ENCODE data around the gene ANKRD23.

The ANKRD23 gene

GRCh38 chr2:96792772-96793749 lies 50.8 kb downstream of the ANKRD23 start:
- DNase-seq = no peak

DNA sequence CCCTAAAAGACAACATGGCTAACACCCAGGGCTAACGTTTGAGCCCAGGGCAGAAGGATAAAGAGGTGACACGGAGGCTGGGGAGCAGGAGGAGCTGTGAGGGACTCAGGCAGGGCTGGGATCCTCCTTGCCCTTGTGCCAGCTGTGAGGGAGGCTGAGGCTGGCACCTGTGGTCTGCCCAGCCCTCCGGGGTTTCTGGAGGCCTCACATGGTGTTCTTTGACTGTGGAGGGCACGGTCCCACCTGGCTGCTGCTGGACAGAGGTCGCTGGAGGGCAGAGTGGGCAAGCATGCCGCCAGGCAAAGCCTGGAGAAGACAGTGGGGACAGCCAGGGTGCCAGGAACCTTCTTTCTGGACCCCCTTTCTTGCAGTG lies 54.6 kb downstream of the ANKRD23 start:
- no peak for DNase-seq

DNA sequence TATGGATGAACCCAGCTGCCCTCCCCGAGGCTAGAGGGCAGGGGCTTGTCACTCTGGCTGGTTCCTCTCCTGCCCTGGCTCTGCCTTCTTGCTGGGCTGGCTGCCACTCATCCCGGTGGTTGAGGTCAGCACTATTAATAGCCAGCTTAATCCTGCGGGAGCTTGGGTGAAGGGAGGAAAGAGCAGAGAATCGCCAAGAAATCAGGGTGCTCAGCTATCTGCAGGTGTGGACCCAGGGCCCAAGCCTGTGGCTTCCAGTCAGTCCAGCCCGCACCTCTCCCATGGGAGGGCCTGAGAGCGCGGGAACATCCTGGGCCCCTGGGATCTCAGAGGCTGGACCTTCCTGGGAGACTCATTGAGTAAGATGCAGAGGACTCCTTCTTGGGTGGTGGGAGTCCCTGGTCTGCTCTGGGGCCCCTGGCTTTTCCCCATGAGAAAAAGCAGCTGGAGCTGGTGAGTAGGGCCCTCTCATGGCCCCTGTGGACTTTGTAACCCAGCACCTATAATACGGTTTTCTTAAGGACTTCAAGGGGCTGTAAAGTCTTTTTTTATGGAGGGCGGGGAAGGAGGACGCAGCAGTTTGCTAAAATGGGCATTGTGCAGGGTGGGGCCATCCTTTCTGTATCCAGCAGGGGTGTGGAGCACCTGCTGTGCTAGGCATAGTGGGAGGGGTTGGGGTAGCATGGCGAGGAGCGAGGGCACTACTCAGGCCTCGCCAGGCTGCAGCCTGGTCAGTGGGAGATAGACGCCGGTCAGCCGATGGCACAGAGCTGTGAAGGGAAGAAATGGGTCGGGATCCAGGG lies 55.2 kb downstream of the ANKRD23 start:
- no peak for DNase-seq
